HEK293 (cell line): Measurements from ENCODE around the gene PTX3.

ENCODE experiments used
- CTCF ChIA-PET: fragments of 350-600 bp; formaldehyde crosslinking; extraction: SDS; loops from one replicate; lab custom pipeline; 2021; ENCODE audit warnings: antibody characterized with exemption; lab: Yijun Ruan, JAX
- POLR2A ChIA-PET: fragments of 300-600 bp; formaldehyde crosslinking; extraction: SDS; loops from one replicate; lab custom pipeline; 2020; ENCODE audit warnings: antibody characterized with exemption, inconsistent platforms; lab: Yijun Ruan, JAX
- H3K27ac ChIP-seq: fragments of 200-500 bp; sonication (Bioruptor generic); 2 replicates; pipeline ENCODE4 v1.5.1; 2014; ENCODE audit warnings: low read depth, low read length, control low read depth, inconsistent platforms; ENCODE audit errors: extremely low read depth
- H3K36me3 ChIP-seq, 2 experiments: fragments of 200-500 bp in 1 of 2; sonication (Bioruptor generic) in 1 of 2; 1 replicate in 1 of 2; 2 replicates in 1 of 2; pipeline ENCODE4 v1.5.1; 2014 to 2017; ENCODE audit warnings: inconsistent platforms in 2 of 2, low read length in 2 of 2; ENCODE audit not compliant: control insufficient read depth in 2 of 2, insufficient read depth in 1 of 2
- H3K4me1 ChIP-seq: fragments of 200-500 bp; sonication (Bioruptor generic); 2 replicates; pipeline ENCODE4 v1.5.1; 2014; ENCODE audit warnings: mild to moderate bottlenecking, low read length, inconsistent platforms; ENCODE audit not compliant: control insufficient read depth, insufficient read depth
- H3K4me3 ChIP-seq: 2 replicates; pipeline ENCODE4 v1.5.1; 2011; ENCODE audit warnings: low read depth, mild to moderate bottlenecking, control low read depth, low read length, moderate library complexity
- H3K9me3 ChIP-seq: fragments of 200-500 bp; sonication (Bioruptor generic); 2 replicates; pipeline ENCODE4 v1.5.1; 2014; ENCODE audit warnings: low read depth, low read length, inconsistent platforms; ENCODE audit not compliant: control insufficient read depth, insufficient read depth
- GLIS1 ChIP-seq: fragments of 450-650 bp; formaldehyde crosslinking; IDR thresholded peaks from 2 replicates; pipeline ENCODE4 v1.5.1; 2016; ENCODE audit warnings: missing biosample characterization, missing genetic modification characterization
- REPIN1 ChIP-seq: fragments of 450-650 bp; formaldehyde crosslinking; IDR thresholded peaks from 2 replicates; pipeline ENCODE4 v1.5.1; 2017; ENCODE audit warnings: missing biosample characterization, missing genetic modification characterization, low read depth
- SCRT1 ChIP-seq: fragments of 450-650 bp; formaldehyde crosslinking; IDR thresholded peaks from 2 replicates; pipeline ENCODE4 v1.5.1; 2016; ENCODE audit warnings: missing biosample characterization, missing genetic modification characterization, borderline replicate concordance
- ZBTB20 ChIP-seq: fragments of 450-650 bp; formaldehyde crosslinking; IDR thresholded peaks from 2 replicates; pipeline ENCODE4 v1.5.1; 2016; ENCODE audit warnings: missing biosample characterization, missing genetic modification characterization
- ZNF112 ChIP-seq: fragments of 450-650 bp; formaldehyde crosslinking; IDR thresholded peaks from 2 replicates; pipeline ENCODE4 v1.5.0; 2017; ENCODE audit warnings: missing biosample characterization, missing genetic modification characterization
- ZNF174 ChIP-seq: fragments of 450-650 bp; formaldehyde crosslinking; IDR thresholded peaks from 2 replicates; pipeline ENCODE4 v1.5.0; 2017; ENCODE audit warnings: missing biosample characterization, mild to moderate bottlenecking, missing genetic modification characterization
- ZNF175 ChIP-seq: fragments of 450-650 bp; formaldehyde crosslinking; IDR thresholded peaks from 2 replicates; pipeline ENCODE4 v1.5.1; 2016; ENCODE audit warnings: missing biosample characterization, missing genetic modification characterization
- ZNF184 ChIP-seq: fragments of 450-650 bp; IDR thresholded peaks from 2 replicates; pipeline ENCODE4 v1.5.1; 2018; ENCODE audit warnings: missing biosample characterization, mild to moderate bottlenecking, missing genetic modification characterization
- ZNF211 ChIP-seq: fragments of 450-650 bp; formaldehyde crosslinking; IDR thresholded peaks from 2 replicates; pipeline ENCODE4 v1.5.1; 2016; ENCODE audit warnings: low read depth, missing biosample characterization, missing genetic modification characterization
- ZNF335 ChIP-seq: fragments of 450-650 bp; formaldehyde crosslinking; conservative IDR thresholded peaks from 2 replicates; pipeline ENCODE4 v1.5.1; 2016; ENCODE audit warnings: missing biosample characterization, missing genetic modification characterization
- ZNF341 ChIP-seq: fragments of 450-650 bp; formaldehyde crosslinking; IDR thresholded peaks from 2 replicates; pipeline ENCODE4; 2016; ENCODE audit warnings: low read depth, missing biosample characterization, missing genetic modification characterization
- ZNF423 ChIP-seq: fragments of 450-650 bp; formaldehyde crosslinking; IDR thresholded peaks from 2 replicates; pipeline ENCODE4 v1.5.1; 2016; ENCODE audit warnings: missing biosample characterization, missing genetic modification characterization
- ZNF514 ChIP-seq: fragments of 450-650 bp; formaldehyde crosslinking; IDR thresholded peaks from 2 replicates; pipeline ENCODE4 v1.5.1; 2016; ENCODE audit warnings: missing biosample characterization, missing genetic modification characterization
- ZNF600 ChIP-seq: fragments of 450-650 bp; formaldehyde crosslinking; IDR thresholded peaks from 2 replicates; pipeline ENCODE4 v1.5.1; 2016; ENCODE audit warnings: missing biosample characterization, missing genetic modification characterization
- ZNF664 ChIP-seq: fragments of 450-650 bp; formaldehyde crosslinking; IDR thresholded peaks from 2 replicates; pipeline ENCODE4 v1.5.1; 2016; ENCODE audit warnings: missing biosample characterization, missing genetic modification characterization
- TF ChIP-seq, protein P1 (sequence below): fragments of 450-650 bp; formaldehyde crosslinking; IDR thresholded peaks from 2 replicates; pipeline ENCODE4 v1.5.1; 2016; ENCODE audit warnings: missing biosample characterization, missing genetic modification characterization
- TF ChIP-seq, protein P2 (sequence below): IDR thresholded peaks from 2 replicates; pipeline ENCODE4 v1.6.1; 2011; ENCODE audit warnings: mild to moderate bottlenecking, low read depth, low read length, borderline replicate concordance

PTX3 gene

GRCh38 chr3:157465741-157466140 is 29.1 kb downstream of the PTX3 start:
- TF ChIP-seq ZNF664 (tag by site-specific recombination) (no peak), ZNF175 (tag by site-specific recombination) (no peak)
- TF ChIP-seq, protein P1, sequence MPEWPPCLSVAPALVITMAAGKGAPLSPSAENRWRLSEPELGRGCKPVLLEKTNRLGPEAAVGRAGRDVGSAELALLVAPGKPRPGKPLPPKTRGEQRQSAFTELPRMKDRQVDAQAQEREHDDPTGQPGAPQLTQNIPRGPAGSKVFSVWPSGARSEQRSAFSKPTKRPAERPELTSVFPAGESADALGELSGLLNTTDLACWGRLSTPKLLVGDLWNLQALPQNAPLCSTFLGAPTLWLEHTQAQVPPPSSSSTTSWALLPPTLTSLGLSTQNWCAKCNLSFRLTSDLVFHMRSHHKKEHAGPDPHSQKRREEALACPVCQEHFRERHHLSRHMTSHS: no peak
- H3K9me3 ChIP-seq: no peaks in the 10 kb centered on the region
- H3K27ac ChIP-seq: no peak overlapping the region
- no peaks in the 10 kb centered on the region for H3K4me1 ChIP-seq
- H3K4me3 ChIP-seq: no peak overlapping the region
- ChIA-PET CTCF (no interaction called here), POLR2A (no interaction called here)
- H3K36me3 ChIP-seq: no peaks in the 10 kb centered on the region

DNA sequence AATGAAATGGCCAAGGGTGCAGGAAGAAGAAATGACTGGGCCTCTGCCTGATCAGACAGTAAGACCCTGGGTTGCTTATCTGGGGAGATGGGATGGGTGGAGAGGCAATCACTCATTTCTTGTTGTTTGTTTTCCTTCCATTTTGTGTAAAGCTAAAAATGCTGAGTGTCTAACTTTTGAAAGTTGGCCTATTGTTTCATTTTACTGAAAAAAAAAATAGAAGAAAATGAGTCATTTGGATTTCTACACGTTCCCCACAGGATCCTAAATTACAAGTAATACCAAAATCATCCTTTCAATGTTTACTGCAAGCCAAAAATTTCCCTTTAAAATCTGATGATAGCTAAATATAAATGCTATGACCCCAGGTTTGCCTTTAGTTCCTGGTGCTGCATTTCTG is 30.6 kb downstream of the PTX3 start:
- Histone ChIP-seq H3K4me1 (no peaks in the 10 kb centered on the region), H3K27ac (no peak overlapping the region)
- POLR2A ChIA-PET: no interaction called here

GRCh38 chr3:157469561-157470294 is 33.1 kb downstream of the PTX3 start:
- H3K36me3 ChIP-seq: no peaks in the 10 kb centered on the region
- ChIA-PET POLR2A (no interaction called here), CTCF (interaction anchor here (0.6 kb wide), 1 partner anchor 10 kb away, joined by 3 read pairs; no protein-coding TSS in a partner anchor)
- H3K4me3 ChIP-seq: no peak overlapping the region
- no peaks in the 10 kb centered on the region for H3K4me1 ChIP-seq
- TF ChIP-seq ZNF174 (tag by site-specific recombination) (no peak), GLIS1 (0 out of 2 replicates have a peak, but pooled peaks have one; percentile 19)
- H3K27ac ChIP-seq: no peak overlapping the region
- no peaks in the 10 kb centered on the region for H3K9me3 ChIP-seq

More for the DNA sequence above, 30.6 kb downstream of the PTX3 start:
- CTCF ChIA-PET: no interaction called here
- TF ChIP-seq REPIN1 (tag by site-specific recombination) (no peak), ZNF514 (tag by site-specific recombination) (no peak), ZNF341 (tag by site-specific recombination) (no peak), ZNF174 (tag by site-specific recombination) (no peak), ZNF211 (no peak), ZNF184 (tag by site-specific recombination) (no peak)
- TF ChIP-seq, protein P2, sequence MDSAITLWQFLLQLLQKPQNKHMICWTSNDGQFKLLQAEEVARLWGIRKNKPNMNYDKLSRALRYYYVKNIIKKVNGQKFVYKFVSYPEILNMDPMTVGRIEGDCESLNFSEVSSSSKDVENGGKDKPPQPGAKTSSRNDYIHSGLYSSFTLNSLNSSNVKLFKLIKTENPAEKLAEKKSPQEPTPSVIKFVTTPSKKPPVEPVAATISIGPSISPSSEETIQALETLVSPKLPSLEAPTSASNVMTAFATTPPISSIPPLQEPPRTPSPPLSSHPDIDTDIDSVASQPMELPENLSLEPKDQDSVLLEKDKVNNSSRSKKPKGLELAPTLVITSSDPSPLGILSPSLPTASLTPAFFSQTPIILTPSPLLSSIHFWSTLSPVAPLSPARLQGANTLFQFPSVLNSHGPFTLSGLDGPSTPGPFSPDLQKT: no peak
- Histone ChIP-seq H3K4me3 (no peak overlapping the region), H3K36me3 (no peaks in the 10 kb centered on the region), H3K9me3 (no peaks in the 10 kb centered on the region)

DNA sequence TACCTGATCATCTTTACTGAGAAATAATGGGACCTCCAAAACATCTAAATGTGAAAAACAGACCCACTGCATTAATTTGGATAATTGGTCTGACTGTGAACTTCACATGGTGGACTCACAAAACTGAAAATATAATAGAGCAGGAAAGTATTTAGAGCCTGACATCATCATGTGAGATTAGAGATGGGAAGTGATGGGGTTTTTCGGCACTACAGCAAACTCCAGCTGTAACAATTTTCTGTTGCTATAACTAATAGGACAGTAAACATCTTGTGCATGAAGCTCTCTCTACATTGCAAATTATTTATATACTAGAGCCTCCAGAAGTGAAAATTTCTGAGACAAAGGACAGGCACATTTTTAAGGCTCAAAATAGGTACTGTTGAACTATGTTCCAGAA is 34.4 kb downstream of the PTX3 start:
- ChIA-PET POLR2A (no interaction called here), CTCF (no interaction called here)
- Histone ChIP-seq H3K4me1 (no peaks in the 10 kb centered on the region), H3K9me3 (no peaks in the 10 kb centered on the region), H3K27ac (no peak overlapping the region), H3K36me3 (no peaks in the 10 kb centered on the region), H3K4me3 (no peak overlapping the region)
- TF ChIP-seq ZNF112: no peak
- peak; percentile 22; the same call in 1 of the 2 replicates for TF ChIP-seq ZNF335 (tag by site-specific recombination)
- TF ChIP-seq ZNF600 (tag by site-specific recombination): no peak
- TF ChIP-seq ZNF423 (tag by site-specific recombination): no peak
- no peak for TF ChIP-seq SCRT1
- no peak for TF ChIP-seq ZBTB20
